ENCODE measurements around the gene FBLN7. TPM values are rescaled to one million over a fixed set of nuclear protein-coding genes. Genes with fewer than 3 reads are reported as not detected.
A peak's percentile ranks its signal among the peaks of the same experiment; 100 is the strongest.

The FBLN7 gene
- total RNA-seq, 1 donor from 2014 or later: 2.4 TPM

DNA sequence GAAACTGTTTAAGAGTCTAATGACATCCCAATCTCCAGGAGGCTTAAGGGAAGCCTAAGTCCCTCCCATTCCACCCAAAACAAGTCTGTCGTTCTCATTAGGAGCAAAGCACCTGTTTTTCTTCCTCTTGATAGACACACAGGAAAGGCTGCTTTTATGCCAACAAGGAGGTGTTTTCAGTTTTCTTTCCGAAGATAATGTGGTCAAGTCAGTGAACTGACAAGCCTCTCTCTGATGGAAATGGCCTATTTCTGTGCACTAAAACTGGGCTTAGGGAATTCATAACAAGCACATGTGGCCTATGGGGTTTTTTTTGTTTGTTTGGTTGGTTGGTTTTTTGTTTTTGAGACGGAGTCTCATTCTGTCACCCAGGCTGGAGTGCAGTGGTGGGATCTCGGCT, 36.2 kb downstream of the FBLN7 start:
- no peak overlapping the region for H3K27ac Mint-ChIP-seq
- H3K4me1 Mint-ChIP-seq: peaks cover 10% of the 10 kb centered on the region
- H3K36me3 Mint-ChIP-seq: no peaks in the 10 kb centered on the region
- H3K27me3 Mint-ChIP-seq (ENCODE audit: low read depth): peaks cover 17% of the 10 kb centered on the region
- H3K9me3 Mint-ChIP-seq: peaks cover 5% of the 10 kb centered on the region
- no peak for DNase-seq (ENCODE audit: low spot score in 2 of 2, unreplicated experiment in 2 of 2)
- no peak for TF ChIP-seq CTCF (IDR thresholded peaks at IDR 0.05; ENCODE audit: unreplicated experiment)
- no peak overlapping the region for H3K4me3 Mint-ChIP-seq

DNA sequence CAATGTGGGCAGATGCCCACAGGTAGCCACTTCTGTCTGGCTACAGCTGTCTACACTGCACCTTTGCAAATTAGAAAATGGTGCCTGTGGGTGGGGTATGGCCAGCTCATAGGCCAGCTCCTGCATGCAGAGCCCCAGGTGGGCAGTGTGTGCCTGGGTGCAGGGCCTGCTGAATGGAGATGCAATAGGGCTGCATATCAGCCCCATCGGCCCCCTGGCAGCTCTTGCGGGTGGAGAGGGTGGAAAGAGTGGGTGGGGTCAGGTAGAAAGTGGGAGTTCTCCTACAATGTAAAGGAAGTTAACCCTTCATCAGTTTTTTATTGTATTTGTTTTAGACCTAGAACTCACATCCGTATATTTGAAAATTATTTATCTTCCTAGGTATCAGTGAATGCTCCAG, 37.1 kb downstream of the FBLN7 start:
- H3K9me3 Mint-ChIP-seq: peaks cover 15% of the 10 kb centered on the region
- no peak overlapping the region for H3K4me3 Mint-ChIP-seq
- H3K27me3 Mint-ChIP-seq (ENCODE audit: low read depth): peaks cover 25% of the 10 kb centered on the region
- peaks cover 10% of the 10 kb centered on the region for H3K4me1 Mint-ChIP-seq
- no peak for TF ChIP-seq CTCF (IDR thresholded peaks at IDR 0.05; ENCODE audit: unreplicated experiment)
- H3K36me3 Mint-ChIP-seq: no peaks in the 10 kb centered on the region
- no peak overlapping the region for H3K27ac Mint-ChIP-seq
- DNase-seq (ENCODE audit: low spot score in 2 of 2, unreplicated experiment in 2 of 2): no peak

GRCh38 chr2:112175958-112176573, 37.9 kb downstream of the FBLN7 start:
- peaks cover 10% of the 10 kb centered on the region for H3K4me1 Mint-ChIP-seq
- no peaks in the 10 kb centered on the region for H3K36me3 Mint-ChIP-seq
- H3K27ac Mint-ChIP-seq: no peak overlapping the region
- H3K4me3 Mint-ChIP-seq: no peak overlapping the region
- H3K9me3 Mint-ChIP-seq: peaks cover 16% of the 10 kb centered on the region
- TF ChIP-seq CTCF (IDR thresholded peaks at IDR 0.05; ENCODE audit: unreplicated experiment): no peak
- peaks cover 31% of the 10 kb centered on the region for H3K27me3 Mint-ChIP-seq (ENCODE audit: low read depth)
- DNase-seq (ENCODE audit: low spot score in 2 of 2, unreplicated experiment in 2 of 2): no peak

- Mint-ChIP-seq H3K36me3 (no peaks in the 10 kb centered on the region), H3K27me3 (ENCODE audit: low read depth) (peaks cover 49% of the 10 kb centered on the region), H3K9me3 (peaks cover 16% of the 10 kb centered on the region), H3K27ac (no peak overlapping the region), H3K4me3 (no peak overlapping the region), H3K4me1 (no peaks in the 10 kb centered on the region)
- no peak for TF ChIP-seq CTCF (IDR thresholded peaks at IDR 0.05; ENCODE audit: unreplicated experiment)
- peak in 1 of 2 experiments; percentile 49 for DNase-seq (ENCODE audit: low spot score in 2 of 2, unreplicated experiment in 2 of 2)
Measured at GRCh38 chr2:112181571-112182290, 43.5 kb downstream of the FBLN7 start.

DNA sequence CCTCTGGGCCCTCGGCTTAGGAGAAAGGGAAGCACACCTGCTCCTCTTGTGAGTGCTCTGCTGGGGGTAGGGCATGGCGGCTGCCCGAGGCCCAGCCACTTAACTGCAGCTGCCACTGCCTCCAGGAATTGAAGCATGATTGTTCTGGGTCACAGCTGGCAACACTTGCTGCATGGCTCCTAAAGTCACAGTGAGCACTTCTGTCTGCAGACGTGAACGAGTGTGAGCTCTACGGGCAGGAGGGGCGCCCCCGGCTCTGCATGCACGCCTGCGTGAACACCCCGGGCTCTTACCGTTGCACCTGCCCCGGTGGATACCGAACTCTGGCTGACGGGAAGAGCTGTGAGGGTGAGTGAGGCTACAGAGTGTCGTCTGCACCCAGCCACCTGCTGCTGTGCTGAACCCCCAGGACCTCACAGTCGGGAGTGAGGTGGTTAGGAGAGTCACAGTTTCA, 44.4 kb downstream of the FBLN7 start:
- peaks cover 47% of the 10 kb centered on the region for H3K27me3 Mint-ChIP-seq (ENCODE audit: low read depth)
- H3K9me3 Mint-ChIP-seq: peaks cover 16% of the 10 kb centered on the region
- H3K27ac Mint-ChIP-seq: no peak overlapping the region
- H3K36me3 Mint-ChIP-seq: no peaks in the 10 kb centered on the region
- no peaks in the 10 kb centered on the region for H3K4me1 Mint-ChIP-seq
- TF ChIP-seq CTCF (IDR thresholded peaks at IDR 0.05; ENCODE audit: unreplicated experiment): no peak
- no peak for DNase-seq (ENCODE audit: low spot score in 2 of 2, unreplicated experiment in 2 of 2)
- no peak overlapping the region for H3K4me3 Mint-ChIP-seq
